H9 (cell line): ENCODE data around the gene DCDC2C. TPM values are rescaled to one million over a fixed set of nuclear protein-coding genes. Genes with fewer than 3 reads are reported as not detected.

Experiments used
- DNase-seq: peaks from one replicate; pipeline ENCODE4 v3.0.0-alpha.2; 2017
- H2AFZ ChIP-seq: one replicate; pipeline ENCODE4 v1.6.1; 2013; ENCODE audit warnings: mild to moderate bottlenecking, low read length, control low read depth, moderate library complexity
- H2AK5ac ChIP-seq: 2 replicates; pipeline ENCODE4 v1.6.1; 2013; ENCODE audit warnings: low read length, control low read depth, mixed read lengths; ENCODE audit not compliant: insufficient read length
- H2BK120ac ChIP-seq: one replicate; pipeline ENCODE4 v1.6.1; 2013; ENCODE audit warnings: low read depth, mild to moderate bottlenecking, low read length, control low read depth, inconsistent platforms; ENCODE audit not compliant: poor library complexity, severe bottlenecking
- H2BK12ac ChIP-seq: 2 replicates; pipeline ENCODE4 v1.6.1; 2013; ENCODE audit warnings: low read length, control low read depth, mixed read lengths, low read depth; ENCODE audit not compliant: insufficient read length
- H2BK15ac ChIP-seq: 2 replicates; pipeline ENCODE4 v1.6.1; 2013; ENCODE audit warnings: low read depth, low read length, control low read depth
- H2BK20ac ChIP-seq: one replicate; pipeline ENCODE4 v1.6.1; 2013; ENCODE audit warnings: low read depth, mild to moderate bottlenecking, low read length, control low read depth, inconsistent platforms; ENCODE audit not compliant: poor library complexity, severe bottlenecking
- H2BK5ac ChIP-seq: 2 replicates; pipeline ENCODE4 v1.6.1; 2013; ENCODE audit warnings: low read length, control low read depth, mixed read lengths; ENCODE audit not compliant: insufficient read length
- H3K14ac ChIP-seq: 2 replicates; pipeline ENCODE4 v1.6.1; 2013; ENCODE audit warnings: low read length, control low read depth; ENCODE audit not compliant: insufficient read depth
- H3K18ac ChIP-seq: 2 replicates; pipeline ENCODE4 v1.6.1; 2013; ENCODE audit warnings: low read depth, mild to moderate bottlenecking, mixed read lengths, low read length, control low read depth; ENCODE audit not compliant: insufficient read length
- H3K23ac ChIP-seq: 2 replicates; pipeline ENCODE4 v1.6.1; 2013; ENCODE audit warnings: low read length, control low read depth, mixed read lengths, low read depth; ENCODE audit not compliant: insufficient read length
- H3K23me2 ChIP-seq: 2 replicates; pipeline ENCODE4 v1.6.1; 2013; ENCODE audit warnings: low read depth, mild to moderate bottlenecking, mixed read lengths, low read length, control low read depth; ENCODE audit not compliant: insufficient read length, poor library complexity, severe bottlenecking
- H3K27ac ChIP-seq: 2 replicates; pipeline ENCODE4 v1.5.1; 2013; ENCODE audit warnings: low read length, control low read depth, mixed read lengths, low read depth; ENCODE audit not compliant: insufficient read length
- H3K27me3 ChIP-seq: 2 replicates; pipeline ENCODE4 v1.6.1; 2013; ENCODE audit warnings: low read length, control low read depth, inconsistent platforms; ENCODE audit not compliant: insufficient read depth
- H3K4ac ChIP-seq: 2 replicates; pipeline ENCODE4 v1.6.1; 2013; ENCODE audit warnings: low read depth, mild to moderate bottlenecking, control low read depth, inconsistent platforms, low read length, moderate library complexity
- H3K4me1 ChIP-seq: 2 replicates; pipeline ENCODE4 v1.6.1; 2013; ENCODE audit warnings: low read length, control low read depth, inconsistent platforms; ENCODE audit not compliant: insufficient read depth
- H3K4me2 ChIP-seq: 2 replicates; pipeline ENCODE4 v1.6.1; 2013; ENCODE audit warnings: low read length, control low read depth, mixed read lengths; ENCODE audit not compliant: insufficient read length, insufficient read depth
- H3K56ac ChIP-seq: 2 replicates; pipeline ENCODE4 v1.6.1; 2013; ENCODE audit warnings: low read depth, mild to moderate bottlenecking, mixed read lengths, low read length, control low read depth; ENCODE audit not compliant: insufficient read length
- H3K79me1 ChIP-seq: 2 replicates; pipeline ENCODE4 v1.6.1; 2013; ENCODE audit warnings: low read depth, mild to moderate bottlenecking, moderate library complexity, low read length, control low read depth, inconsistent platforms; ENCODE audit not compliant: insufficient read depth, poor library complexity, severe bottlenecking
- H3K79me2 ChIP-seq: 2 replicates; pipeline ENCODE4 v1.6.1; 2013; ENCODE audit warnings: low read length, control low read depth, inconsistent platforms; ENCODE audit not compliant: insufficient read depth
- H3K9ac ChIP-seq: 2 replicates; pipeline ENCODE4 v1.6.1; 2013; ENCODE audit warnings: low read length, control low read depth, mixed read lengths; ENCODE audit not compliant: insufficient read length; ENCODE audit errors: extremely low read depth
- H3K9me3 ChIP-seq: one replicate; pipeline ENCODE4 v1.6.1; 2013; ENCODE audit warnings: low read depth, low read length, inconsistent platforms; ENCODE audit not compliant: control insufficient read depth
- H3T11ph ChIP-seq: one replicate; pipeline ENCODE4 v1.6.1; 2013; ENCODE audit warnings: mild to moderate bottlenecking, low read length, control low read depth, inconsistent platforms
- H4K20me1 ChIP-seq: one replicate; pipeline ENCODE4 v1.6.1; 2013; ENCODE audit not compliant: control insufficient read depth, insufficient read length, insufficient read depth
- H4K5ac ChIP-seq: 2 replicates; pipeline ENCODE4 v1.6.1; 2013; ENCODE audit warnings: low read depth, mild to moderate bottlenecking, mixed read lengths, low read length, control low read depth; ENCODE audit not compliant: insufficient read length
- H4K8ac ChIP-seq: replicated peaks from 2 replicates; pipeline ENCODE4 v1.6.1; 2013; ENCODE audit warnings: low read length, control low read depth, mixed read lengths, low read depth; ENCODE audit not compliant: insufficient read length
- H4K91ac ChIP-seq: 2 replicates; pipeline ENCODE4 v1.6.1; 2013; ENCODE audit warnings: low read depth, mild to moderate bottlenecking, moderate library complexity, mixed read lengths, low read length, control low read depth; ENCODE audit not compliant: insufficient read length
- H3K27ac Mint-ChIP-seq, 3 experiments: 2 replicates in 2 of 3; 3 replicates in 1 of 3; pipeline ENCODE4 v1.8.0; 2020 to 2021; ENCODE audit warnings: mixed read lengths in 3 of 3, mild to moderate bottlenecking in 1 of 3, moderate library complexity in 1 of 3
- H3K27me3 Mint-ChIP-seq: 2 replicates; pipeline ENCODE4 v1.8.0; 2021; ENCODE audit warnings: low read depth, mild to moderate bottlenecking, moderate library complexity, mixed read lengths
- H3K36me3 Mint-ChIP-seq, 3 experiments: 2 replicates in 2 of 3; 3 replicates in 1 of 3; pipeline ENCODE4 v1.8.0; 2020 to 2021; ENCODE audit warnings: low read depth in 3 of 3, mixed read lengths in 3 of 3; ENCODE audit not compliant: insufficient read depth in 1 of 3
- H3K4me1 Mint-ChIP-seq, 2 experiments: 2 replicates each; pipeline ENCODE4 v1.8.0; 2020; ENCODE audit warnings: mixed read lengths in 2 of 2
- H3K4me3 Mint-ChIP-seq, 2 experiments: 2 replicates in 1 of 2; 3 replicates in 1 of 2; pipeline ENCODE4 v1.8.0; 2020 to 2021; ENCODE audit warnings: mild to moderate bottlenecking in 2 of 2, mixed read lengths in 2 of 2, moderate library complexity in 1 of 2
- H3K9me3 Mint-ChIP-seq, 2 experiments: 2 replicates in 1 of 2; 3 replicates in 1 of 2; pipeline ENCODE4 v1.8.0; 2020; ENCODE audit warnings: mild to moderate bottlenecking in 2 of 2, mixed read lengths in 2 of 2, moderate library complexity in 1 of 2
- CTCF ChIP-seq: fragments of 200-600 bp; sonication (generic); conservative IDR thresholded peaks from 3 replicates; pipeline ENCODE4 v1.8.0; 2021; ENCODE audit warnings: antibody characterized with exemption, mild to moderate bottlenecking
- WGBS: extraction: QIAGEN DNeasy Blood & Tissue Kit; methylation state at CpG from one replicate; pipeline ENCODE4 v1.1.7; 2013; ENCODE audit warnings: missing lambda C conversion rate, low lambda C conversion rate, mixed read lengths; ENCODE audit not compliant: insufficient read length; ENCODE audit errors: extremely low coverage; 5-methylcytosine and 5-hydroxymethylcytosine counted together
- total RNA-seq: library from RNA; stranded (reverse); gene quantifications from 2 replicates; pipeline ENCODE4 v1.2.1, GENCODE V29; 2021

Gene DCDC2C
- total RNA-seq, 1 experiment from 2014 or later, result not detected

- H2AK5ac ChIP-seq, result no peak overlapping the region
- no peaks in the 10 kb centered on the region for H4K20me1 ChIP-seq
- no peak for TF ChIP-seq CTCF
- H3K23ac ChIP-seq, result no peak overlapping the region
- H3K9me3 ChIP-seq, result no peaks in the 10 kb centered on the region
- no CpG with 5 or more reads among the region's 8 CpGs for WGBS
- Mint-ChIP-seq H3K4me1 (no peaks in the 10 kb centered on the region), H3K27me3 (peaks cover 16% of the 10 kb centered on the region), H3K9me3 (peaks cover 14 to 20% of the 10 kb centered on the region in 2 experiments), H3K27ac (no peak overlapping the region), H3K36me3 (peaks cover 0 to 2% (median 0%) of the 10 kb centered on the region in 3 experiments; a peak in 1 of 7 replicates), H3K4me3 (no peak overlapping the region)
- H4K5ac ChIP-seq, result no peak overlapping the region
- H2BK5ac ChIP-seq, result no peak overlapping the region
- H3K4me2 ChIP-seq, result no peak overlapping the region
- no peak overlapping the region for H3K9ac ChIP-seq
- no peaks in the 10 kb centered on the region for H3K27me3 ChIP-seq
- no peak overlapping the region for H2BK12ac ChIP-seq
- H3K4ac ChIP-seq, result no peak overlapping the region
- H2BK20ac ChIP-seq, result no peak overlapping the region
- H3K23me2 ChIP-seq, result no peaks in the 10 kb centered on the region
- H2BK120ac ChIP-seq, result no peak overlapping the region
- H4K91ac ChIP-seq, result no peak overlapping the region
- H3K4me1 ChIP-seq, result no peaks in the 10 kb centered on the region
- H3T11ph ChIP-seq, result no peak overlapping the region
- H3K79me2 ChIP-seq, result no peaks in the 10 kb centered on the region
- no peak overlapping the region for H3K18ac ChIP-seq
- H2AFZ ChIP-seq, result no peak overlapping the region
- H4K8ac ChIP-seq, result no peak overlapping the region
- H3K56ac ChIP-seq, result no peak overlapping the region
- DNase-seq, result no peak
- no peak overlapping the region for H3K27ac ChIP-seq
- H3K14ac ChIP-seq, result no peak overlapping the region
- no peaks in the 10 kb centered on the region for H3K79me1 ChIP-seq
- no peak overlapping the region for H2BK15ac ChIP-seq
Observed at GRCh38 chr2:3718679-3719078, 15.3 kb downstream of the DCDC2C start.
